ENCODE measurements around the gene SIRPA. TPM values are rescaled to one million over a fixed set of nuclear protein-coding genes. Genes with fewer than 3 reads are reported as not detected.
"Not testable (repeated sequence)": the region's sequence is repeated elsewhere in the genome, so short reads cannot be mapped to it uniquely, and the experiment has no call there.

SIRPA gene
- total RNA-seq, 2 experiments from 2014 or later = 0.05 TPM; not detected in 1

DNA sequence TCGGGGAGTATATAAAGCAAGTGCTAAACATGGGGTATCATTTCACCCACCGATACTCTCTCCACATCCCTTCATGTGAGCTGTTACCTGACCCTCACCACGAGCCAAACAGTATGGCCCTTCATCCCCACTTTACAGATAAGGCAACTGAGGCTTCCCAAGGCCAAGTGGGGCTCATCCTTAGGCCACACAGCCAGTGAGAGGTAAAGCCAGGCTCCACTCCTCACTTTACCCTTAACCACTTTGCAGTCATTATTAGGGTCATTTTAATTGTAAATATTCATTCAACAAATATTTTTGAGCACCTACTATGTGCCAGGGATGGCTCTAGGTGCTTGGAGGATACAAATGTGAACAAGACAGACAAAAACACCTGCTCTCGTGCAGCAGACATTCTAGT lies 7.0 kb downstream of the SIRPA start:
- ATAC-seq (no peak), DNase-seq (no peak)
- H3K9me3 Mint-ChIP-seq (ENCODE audit: low read depth) = no peaks in the 10 kb centered on the region
- H3K36me3 Mint-ChIP-seq (ENCODE audit: low read depth) = no peaks in the 10 kb centered on the region
- H3K27ac Mint-ChIP-seq = no peak overlapping the region
- ChIA-PET POLR2A (no interaction called here), CTCF (no interaction called here)
- H3K4me1 Mint-ChIP-seq = no peaks in the 10 kb centered on the region
- intact Hi-C loops (cut with DNase I, micrococcal nuclease) = no loop called here
- peaks cover 12% of the 10 kb centered on the region for H3K27me3 Mint-ChIP-seq
- no peak overlapping the region for H3K4me3 Mint-ChIP-seq

DNA sequence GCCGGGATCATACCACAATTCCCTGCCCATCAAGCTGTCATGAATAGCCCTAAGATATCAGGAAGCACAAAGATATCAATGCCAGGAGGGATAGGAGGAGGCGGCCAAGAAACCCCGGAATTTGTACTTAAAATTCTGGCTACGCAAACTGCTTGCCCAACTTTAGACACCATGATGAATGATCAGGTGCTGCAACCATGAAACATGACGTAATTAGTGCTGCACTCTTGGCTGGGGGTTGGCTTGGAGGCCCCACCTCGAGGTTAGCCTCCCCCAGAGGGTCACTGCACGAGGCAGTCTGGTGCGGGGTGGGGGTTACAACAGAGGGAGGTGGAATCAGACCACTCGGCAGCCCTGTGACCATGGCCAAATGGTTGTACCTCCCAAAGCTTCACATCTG lies 8.9 kb downstream of the SIRPA start:
- Mint-ChIP-seq H3K27me3 (peaks cover 14% of the 10 kb centered on the region), H3K36me3 (ENCODE audit: low read depth) (no peaks in the 10 kb centered on the region), H3K27ac (no peak overlapping the region), H3K9me3 (ENCODE audit: low read depth) (no peaks in the 10 kb centered on the region), H3K4me1 (no peaks in the 10 kb centered on the region), H3K4me3 (no peak overlapping the region)
- intact Hi-C loops (cut with DNase I, micrococcal nuclease) = no loop called here
- ATAC-seq (no peak), DNase-seq (no peak)
- ChIA-PET POLR2A (no interaction called here), CTCF (no interaction called here)

DNA sequence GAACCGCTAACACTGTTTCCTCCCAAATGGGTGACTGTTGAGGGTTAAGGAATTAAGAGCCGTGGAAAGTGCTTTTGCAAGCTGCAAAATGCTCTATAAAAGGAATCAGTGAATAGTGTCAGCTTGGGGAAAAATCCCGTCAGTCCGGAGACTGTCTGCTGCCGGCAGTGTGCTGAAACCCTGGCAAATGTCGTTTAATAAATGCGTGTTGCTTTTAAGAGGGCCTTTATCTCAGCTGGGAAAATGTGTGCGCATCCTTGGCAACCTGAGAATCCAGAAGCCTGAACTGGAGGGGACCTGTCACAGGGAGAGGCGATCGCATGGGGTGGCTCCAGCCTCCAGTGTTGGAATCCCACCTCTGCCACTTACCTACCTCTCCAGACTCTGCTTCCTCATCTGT lies 9.8 kb downstream of the SIRPA start:
- H3K4me3 Mint-ChIP-seq = no peak overlapping the region
- H3K27ac Mint-ChIP-seq = no peak overlapping the region
- CTCF ChIA-PET = no interaction called here

DNA sequence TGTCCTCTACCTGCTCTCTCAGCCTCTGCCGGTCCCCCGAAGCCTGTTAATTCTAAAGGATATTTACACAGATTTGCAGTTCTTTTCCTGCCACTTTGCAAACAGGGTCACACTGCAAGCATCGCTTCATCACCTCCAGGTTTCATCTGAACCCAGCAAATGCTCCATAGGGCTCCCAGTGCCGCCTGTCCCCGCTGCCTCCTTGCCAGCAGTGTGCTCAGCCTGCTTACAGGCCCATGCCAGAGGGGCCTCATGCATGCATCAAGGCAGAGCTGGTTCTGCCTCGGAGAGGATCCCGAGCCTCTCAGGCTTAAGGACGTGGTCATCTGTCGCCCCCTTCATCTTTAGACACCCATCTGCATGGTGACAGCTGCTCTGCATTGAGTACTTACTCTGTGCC lies 10.5 kb downstream of the SIRPA start:
- POLR2A ChIA-PET = no interaction called here
- peaks cover 12% of the 10 kb centered on the region for H3K27me3 Mint-ChIP-seq
- intact Hi-C loops (cut with DNase I, micrococcal nuclease) = no loop called here
- H3K4me1 Mint-ChIP-seq = no peaks in the 10 kb centered on the region
- CTCF ChIA-PET = no interaction called here
- no peaks in the 10 kb centered on the region for H3K9me3 Mint-ChIP-seq (ENCODE audit: low read depth)
- no peaks in the 10 kb centered on the region for H3K36me3 Mint-ChIP-seq (ENCODE audit: low read depth)
- H3K27ac Mint-ChIP-seq = no peak overlapping the region
- ATAC-seq (no peak), DNase-seq (no peak)
- H3K4me3 Mint-ChIP-seq = no peak overlapping the region

More for the DNA sequence above, 9.8 kb downstream of the SIRPA start:
- ATAC-seq (no peak), DNase-seq (no peak)
- Mint-ChIP-seq H3K9me3 (ENCODE audit: low read depth) (no peaks in the 10 kb centered on the region), H3K4me1 (no peaks in the 10 kb centered on the region), H3K27me3 (peaks cover 10% of the 10 kb centered on the region), H3K36me3 (ENCODE audit: low read depth) (no peaks in the 10 kb centered on the region)
- POLR2A ChIA-PET = no interaction called here
- intact Hi-C loops (cut with DNase I, micrococcal nuclease) = no loop called here

DNA sequence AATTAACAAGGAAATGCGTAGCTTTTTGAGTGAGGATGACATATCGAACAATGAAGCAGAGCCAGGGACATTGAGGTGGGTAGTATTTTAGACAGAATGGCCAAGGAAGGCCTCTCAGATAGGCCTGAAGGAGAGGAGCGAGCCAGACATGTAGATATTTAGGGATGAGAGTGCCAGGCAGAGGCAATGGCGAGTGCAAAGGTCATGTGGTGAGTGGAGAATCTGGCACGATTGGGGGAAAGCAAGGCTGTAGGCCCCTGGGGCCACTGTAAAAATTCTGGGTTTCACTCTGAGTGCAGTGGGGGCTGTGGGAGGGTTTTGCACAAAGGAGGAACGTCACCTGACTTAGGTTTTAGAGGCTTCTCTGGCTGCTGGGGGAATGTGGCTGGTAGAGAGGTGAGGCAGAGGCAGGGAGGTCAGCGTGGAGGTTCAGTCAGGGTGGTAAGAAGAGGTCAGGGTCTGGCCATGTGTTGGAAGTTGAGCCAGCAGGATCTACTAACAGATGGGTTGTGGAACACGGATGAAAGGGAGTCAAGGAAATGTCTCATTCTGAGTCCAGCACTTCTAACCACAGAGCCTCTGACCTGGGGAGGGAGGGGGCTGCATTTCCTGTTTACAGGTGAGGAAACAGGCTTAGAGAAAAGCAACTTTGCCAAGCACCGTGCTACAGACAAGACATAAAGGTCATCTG lies 11.3 kb downstream of the SIRPA start:
- H3K36me3 Mint-ChIP-seq (ENCODE audit: low read depth) = no peaks in the 10 kb centered on the region
- ATAC-seq = no peak
- H3K27me3 Mint-ChIP-seq = peaks cover 12% of the 10 kb centered on the region
- no peak overlapping the region for H3K4me3 Mint-ChIP-seq
- POLR2A ChIA-PET = no interaction called here
- no peaks in the 10 kb centered on the region for H3K9me3 Mint-ChIP-seq (ENCODE audit: low read depth)
- CTCF ChIA-PET = interaction anchor here (0.7 kb wide), 1 partner anchor 486 kb away, joined by 3 read pairs; no protein-coding TSS in a partner anchor
- DNase-seq = no peak
- H3K27ac Mint-ChIP-seq = no peak overlapping the region
- no peaks in the 10 kb centered on the region for H3K4me1 Mint-ChIP-seq
- intact Hi-C loops (cut with DNase I, micrococcal nuclease) = no loop called here

DNA sequence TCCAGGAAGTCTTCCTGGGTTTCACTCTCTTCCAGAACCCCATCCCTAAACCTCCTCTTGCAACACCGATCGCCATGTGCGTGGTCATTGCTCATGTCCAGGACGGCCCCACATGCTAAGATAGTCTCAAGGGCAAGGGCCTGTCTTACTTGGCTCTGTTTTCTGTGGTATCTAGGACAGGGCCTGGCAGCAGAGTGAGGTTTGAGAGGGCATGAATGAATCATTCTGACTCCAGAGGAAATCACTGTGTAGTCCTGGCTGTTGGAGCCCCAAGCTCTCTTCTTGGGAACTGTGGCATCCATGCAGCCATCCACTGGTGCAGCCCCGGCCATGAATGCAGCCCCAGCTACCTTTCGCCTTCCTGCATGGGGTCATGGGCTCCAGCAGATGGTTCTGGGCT lies 12.4 kb downstream of the SIRPA start:
- H3K4me3 Mint-ChIP-seq = no peak overlapping the region
- no peak for ATAC-seq

DNA sequence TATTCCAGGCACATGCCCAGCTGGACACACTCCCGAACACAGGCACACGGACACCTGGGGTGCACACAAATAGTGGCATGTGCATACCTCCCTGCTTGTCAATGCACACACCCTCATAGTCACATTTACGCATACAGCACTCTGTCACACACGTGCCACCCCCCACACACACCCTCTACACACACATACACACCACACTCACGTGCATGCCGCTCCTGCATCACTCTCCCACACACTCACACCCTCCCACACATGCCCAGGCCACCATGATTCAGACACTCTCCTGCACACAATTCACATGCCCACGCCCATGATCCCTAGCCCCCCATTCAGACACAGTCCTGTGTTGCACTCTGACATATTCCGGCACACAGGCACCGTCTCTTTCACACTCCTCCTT lies 13.0 kb downstream of the SIRPA start:
- ATAC-seq (no peak), DNase-seq (no peak)
- H3K9me3 Mint-ChIP-seq (ENCODE audit: low read depth) = no peaks in the 10 kb centered on the region
- H3K4me1 Mint-ChIP-seq = no peaks in the 10 kb centered on the region
- no peaks in the 10 kb centered on the region for H3K36me3 Mint-ChIP-seq (ENCODE audit: low read depth)
- ChIA-PET POLR2A (no interaction called here), CTCF (no interaction called here)
- no peak overlapping the region for H3K4me3 Mint-ChIP-seq
- peaks cover 12% of the 10 kb centered on the region for H3K27me3 Mint-ChIP-seq
- intact Hi-C loops (cut with DNase I, micrococcal nuclease) = no loop called here
- no peak overlapping the region for H3K27ac Mint-ChIP-seq

More for the DNA sequence above, 12.4 kb downstream of the SIRPA start:
- no peak overlapping the region for H3K27ac Mint-ChIP-seq
- DNase-seq = no peak
- ChIA-PET POLR2A (no interaction called here), CTCF (interaction anchor here (0.7 kb wide), 1 partner anchor 485 kb away, joined by 3 read pairs; no protein-coding TSS in a partner anchor)
- intact Hi-C loops (cut with DNase I, micrococcal nuclease) = no loop called here
- peaks cover 12% of the 10 kb centered on the region for H3K27me3 Mint-ChIP-seq
- no peaks in the 10 kb centered on the region for H3K4me1 Mint-ChIP-seq
- H3K36me3 Mint-ChIP-seq (ENCODE audit: low read depth) = no peaks in the 10 kb centered on the region
- H3K9me3 Mint-ChIP-seq (ENCODE audit: low read depth) = no peaks in the 10 kb centered on the region

DNA sequence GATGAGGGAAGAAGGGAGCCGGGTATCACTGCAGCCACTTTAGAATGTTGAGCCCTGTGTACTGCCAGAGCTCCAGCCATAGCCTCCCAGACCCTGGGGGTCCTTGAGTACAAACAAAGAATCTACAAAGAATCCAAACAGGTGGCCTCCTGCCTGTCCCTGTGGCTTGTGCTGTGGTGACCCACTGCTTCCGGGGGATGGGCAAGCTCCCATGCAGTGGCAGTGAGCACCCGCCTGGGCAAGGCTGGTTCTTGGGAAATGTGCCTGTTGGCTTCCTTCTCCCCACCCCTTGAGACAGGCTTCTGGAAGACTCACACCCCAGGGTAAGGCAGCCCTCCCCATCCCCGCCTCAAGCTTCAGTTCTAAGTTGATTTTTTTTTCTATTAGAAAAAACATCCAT lies 13.9 kb downstream of the SIRPA start:
- POLR2A ChIA-PET = no interaction called here
- intact Hi-C loops (cut with DNase I, micrococcal nuclease) = no loop called here
- peaks cover 12% of the 10 kb centered on the region for H3K27me3 Mint-ChIP-seq
- ATAC-seq = no peak
- H3K9me3 Mint-ChIP-seq (ENCODE audit: low read depth) = no peaks in the 10 kb centered on the region
- H3K4me3 Mint-ChIP-seq = no peak overlapping the region
- H3K27ac Mint-ChIP-seq = no peak overlapping the region
- CTCF ChIA-PET = no interaction called here
- no peaks in the 10 kb centered on the region for H3K4me1 Mint-ChIP-seq
- H3K36me3 Mint-ChIP-seq (ENCODE audit: low read depth) = no peaks in the 10 kb centered on the region
- DNase-seq = no peak

DNA sequence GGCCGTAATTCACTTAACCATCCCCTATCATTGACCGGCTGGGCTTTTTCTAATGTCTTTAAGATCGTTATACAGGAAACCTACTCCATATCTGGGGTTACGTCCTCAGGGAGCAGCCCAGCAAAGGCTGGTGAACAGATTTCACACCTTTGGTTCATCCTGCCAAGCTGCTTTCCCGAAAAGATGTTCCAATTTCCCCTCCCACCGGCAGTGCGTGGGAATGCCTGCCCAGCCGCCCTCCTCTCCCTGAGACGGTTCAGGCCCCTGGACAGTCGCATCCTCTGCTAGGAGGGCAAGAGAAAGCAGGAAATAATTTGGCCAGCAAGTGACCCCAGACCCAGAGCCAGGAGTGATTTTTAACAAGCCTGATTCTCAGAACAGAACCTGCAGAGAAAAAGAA lies 16.3 kb downstream of the SIRPA start:
- DNase-seq (no peak), ATAC-seq (no peak)
- Mint-ChIP-seq H3K36me3 (ENCODE audit: low read depth) (no peaks in the 10 kb centered on the region), H3K4me3 (no peak overlapping the region), H3K27ac (no peak overlapping the region), H3K9me3 (ENCODE audit: low read depth) (no peaks in the 10 kb centered on the region), H3K27me3 (peaks cover 12% of the 10 kb centered on the region), H3K4me1 (no peaks in the 10 kb centered on the region)
- intact Hi-C loops (cut with DNase I, micrococcal nuclease) = no loop called here
- POLR2A ChIA-PET = no interaction called here
- CTCF ChIA-PET = no interaction called here

DNA sequence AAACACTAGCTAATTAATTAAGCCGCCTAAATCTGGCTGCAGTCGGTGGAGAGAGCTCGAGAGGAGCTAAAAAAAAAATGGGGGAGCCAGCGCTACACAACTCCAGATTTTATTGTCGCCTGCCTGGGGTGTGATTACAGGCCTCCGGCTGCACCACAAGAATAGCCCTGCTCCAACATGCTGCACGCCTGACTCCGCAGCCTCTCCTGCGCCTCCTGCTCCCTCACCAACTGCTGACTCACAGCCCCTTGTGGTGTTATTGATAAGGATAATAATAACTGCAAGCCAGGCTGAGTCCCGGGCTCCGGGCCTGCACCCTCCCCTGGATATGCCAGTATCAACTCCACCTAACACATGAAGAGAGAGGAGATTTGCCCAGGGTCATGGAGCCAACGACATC lies 16.8 kb downstream of the SIRPA start:
- no peaks in the 10 kb centered on the region for H3K4me1 Mint-ChIP-seq
- intact Hi-C loops (cut with DNase I, micrococcal nuclease) = no loop called here
- peaks cover 12% of the 10 kb centered on the region for H3K27me3 Mint-ChIP-seq
- no peaks in the 10 kb centered on the region for H3K9me3 Mint-ChIP-seq (ENCODE audit: low read depth)
- no peak for ATAC-seq
- no peak overlapping the region for H3K27ac Mint-ChIP-seq
- no peak overlapping the region for H3K4me3 Mint-ChIP-seq
- DNase-seq = no peak
- ChIA-PET POLR2A (no interaction called here), CTCF (no interaction called here)
- H3K36me3 Mint-ChIP-seq (ENCODE audit: low read depth) = no peaks in the 10 kb centered on the region

DNA sequence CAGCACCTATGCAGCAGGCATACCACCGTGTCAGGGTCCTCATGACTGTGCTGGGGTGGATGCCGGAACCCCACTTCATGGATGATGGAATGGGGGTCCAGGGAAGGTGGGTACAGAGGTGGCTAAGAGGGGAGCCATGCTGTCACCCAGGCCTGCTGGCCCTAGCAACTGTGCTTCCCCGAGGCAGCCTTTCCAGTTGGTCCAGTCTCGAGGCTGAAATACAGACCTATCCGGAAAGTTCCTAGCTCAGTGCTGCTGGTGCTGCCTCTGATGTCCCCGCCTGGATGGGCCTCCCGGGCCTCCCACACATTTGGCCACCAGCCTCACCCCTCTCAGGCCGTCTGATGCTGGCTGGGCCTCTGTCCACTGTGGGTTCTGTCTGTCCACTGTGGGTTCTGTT lies 17.4 kb downstream of the SIRPA start:
- no peak for ATAC-seq
- Mint-ChIP-seq H3K4me1 (no peaks in the 10 kb centered on the region), H3K27ac (no peak overlapping the region), H3K27me3 (peaks cover 12% of the 10 kb centered on the region), H3K36me3 (ENCODE audit: low read depth) (no peaks in the 10 kb centered on the region), H3K4me3 (no peak overlapping the region), H3K9me3 (ENCODE audit: low read depth) (no peaks in the 10 kb centered on the region)
- POLR2A ChIA-PET = no interaction called here
- intact Hi-C loops (cut with DNase I, micrococcal nuclease) = no loop called here
- CTCF ChIA-PET = no interaction called here
- DNase-seq = no peak

DNA sequence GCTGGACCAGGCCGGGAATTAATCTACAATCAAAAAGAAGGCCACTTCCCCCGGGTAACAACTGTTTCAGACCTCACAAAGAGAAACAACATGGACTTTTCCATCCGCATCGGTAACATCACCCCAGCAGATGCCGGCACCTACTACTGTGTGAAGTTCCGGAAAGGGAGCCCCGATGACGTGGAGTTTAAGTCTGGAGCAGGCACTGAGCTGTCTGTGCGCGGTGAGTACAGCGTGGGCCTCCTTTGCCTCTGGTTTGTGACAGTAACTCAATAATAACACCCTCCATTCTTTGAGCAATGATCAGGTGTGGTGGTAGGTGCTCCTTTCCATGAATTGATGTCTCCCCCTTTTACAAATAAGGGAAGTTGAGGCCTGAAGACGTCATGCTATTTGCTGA lies 20.0 kb downstream of the SIRPA start:
- CTCF ChIA-PET; H3K27me3 Mint-ChIP-seq; DNase-seq; ATAC-seq; POLR2A ChIA-PET; H3K9me3 Mint-ChIP-seq (ENCODE audit: low read depth); H3K4me1 Mint-ChIP-seq; H3K4me3 Mint-ChIP-seq; H3K36me3 Mint-ChIP-seq (ENCODE audit: low read depth); intact Hi-C loops (cut with DNase I, micrococcal nuclease); H3K27ac Mint-ChIP-seq: not testable (repeated sequence)

DNA sequence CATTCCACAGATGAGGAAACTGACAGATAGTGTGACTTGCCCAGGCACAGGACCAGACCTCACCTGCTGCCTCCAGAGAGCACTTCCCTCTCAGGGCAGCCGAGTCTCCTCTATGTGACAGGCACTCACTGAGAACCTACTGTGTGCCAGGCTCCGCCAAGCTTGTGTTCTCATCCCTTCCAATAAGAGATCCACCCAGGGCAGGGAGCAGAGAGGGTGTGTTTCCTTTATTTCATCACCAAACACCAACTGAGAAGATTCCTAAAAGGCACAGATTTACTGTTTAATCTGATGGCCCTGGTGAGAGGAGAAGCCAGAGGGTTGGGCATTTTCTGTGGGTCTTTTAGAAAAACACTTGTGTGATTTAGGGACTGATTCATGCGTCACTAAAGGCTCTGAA lies 20.5 kb downstream of the SIRPA start:
- DNase-seq (no peak), ATAC-seq (no peak)
- Mint-ChIP-seq H3K9me3 (ENCODE audit: low read depth) (no peaks in the 10 kb centered on the region), H3K4me1 (no peaks in the 10 kb centered on the region), H3K4me3 (no peak overlapping the region), H3K27ac (no peak overlapping the region), H3K27me3 (no peaks in the 10 kb centered on the region), H3K36me3 (ENCODE audit: low read depth) (no peaks in the 10 kb centered on the region)
- ChIA-PET CTCF (no interaction called here), POLR2A (no interaction called here)
- intact Hi-C loops (cut with DNase I, micrococcal nuclease) = no loop called here
